Measurements from ENCODE around the gene EVI2A.
A peak's percentile ranks its signal among the peaks of the same experiment; 100 is the strongest.
"Not testable (repeated sequence)": the region's sequence is repeated elsewhere in the genome, so short reads cannot be mapped to it uniquely, and the experiment has no call there.

EVI2A gene, protein sequence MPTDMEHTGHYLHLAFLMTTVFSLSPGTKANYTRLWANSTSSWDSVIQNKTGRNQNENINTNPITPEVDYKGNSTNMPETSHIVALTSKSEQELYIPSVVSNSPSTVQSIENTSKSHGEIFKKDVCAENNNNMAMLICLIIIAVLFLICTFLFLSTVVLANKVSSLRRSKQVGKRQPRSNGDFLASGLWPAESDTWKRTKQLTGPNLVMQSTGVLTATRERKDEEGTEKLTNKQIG

GRCh38 chr17:31321481-31321880, at the start of gene EVI2A:
TSS of gene EVI2A (minus strand) at chr17:31321622. CDS start at chr17:31319013, 2,609 bp downstream.
- peak; percentile 44 to 76 for DNase-seq (ENCODE audit: extremely low read depth in 1 of 2, low read depth in 1 of 2)

DNA sequence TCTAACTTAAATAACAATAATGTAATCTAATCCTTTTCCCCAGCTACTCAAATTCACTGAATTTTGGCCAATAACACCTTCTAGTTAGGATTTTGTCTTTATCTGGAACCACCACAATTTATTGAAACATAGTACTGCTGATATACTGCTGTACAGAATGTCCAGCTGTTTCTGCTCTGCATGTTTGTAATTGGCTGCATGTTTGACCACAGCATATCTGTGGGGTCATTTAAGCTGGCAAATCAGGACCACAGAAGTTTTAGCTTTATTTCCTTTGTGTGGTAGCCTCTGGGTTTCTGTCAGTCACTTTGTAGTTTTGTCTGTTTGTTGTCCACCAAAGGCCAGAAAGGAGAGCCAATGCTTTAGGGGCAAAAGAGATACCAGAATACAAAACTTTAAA, 47.8 kb upstream of the EVI2A start:
- no peak for DNase-seq (ENCODE audit: extremely low read depth in 1 of 2, low read depth in 1 of 2)

DNA sequence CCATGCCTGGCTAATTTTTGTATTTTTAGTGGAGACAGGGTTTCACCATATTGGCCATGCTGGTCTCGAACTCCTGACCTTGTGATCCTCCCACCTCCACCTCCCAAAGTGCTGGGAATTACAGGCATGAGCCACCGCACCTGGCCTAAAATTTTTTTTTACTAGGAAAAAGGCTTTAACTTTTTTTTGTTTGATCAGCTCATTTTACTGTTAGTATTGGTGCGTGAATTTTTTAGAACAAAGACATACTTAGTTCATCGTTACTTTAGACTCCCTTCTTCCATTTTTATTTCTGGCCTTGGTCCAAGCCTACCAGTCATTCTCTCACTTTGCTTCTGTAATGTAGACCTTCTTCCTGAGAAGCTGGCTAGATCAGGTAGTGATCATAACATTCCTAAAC, 44.7 kb upstream of the EVI2A start:
- DNase-seq (ENCODE audit: extremely low read depth in 1 of 2, low read depth in 1 of 2), result no peak

DNA sequence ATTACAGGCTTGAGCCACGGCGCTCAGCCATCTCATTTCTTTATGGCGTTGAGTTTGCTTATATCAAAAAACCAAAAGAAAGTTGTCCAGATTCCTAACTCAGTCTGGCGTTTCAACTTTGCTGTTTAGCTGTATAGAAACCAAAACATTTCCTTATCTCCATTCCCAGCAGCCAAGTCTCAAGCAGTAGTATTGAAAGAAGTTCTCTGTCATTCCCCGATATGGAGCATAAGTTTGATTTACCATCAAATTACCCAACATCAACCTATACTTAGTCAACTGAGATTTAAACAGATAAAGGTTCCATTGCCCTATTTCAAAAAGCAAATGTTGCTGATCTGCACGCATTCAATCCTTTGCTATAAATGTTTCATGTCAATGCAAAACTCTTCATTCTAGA, 42.6 kb upstream of the EVI2A start:
- DNase-seq (ENCODE audit: extremely low read depth in 1 of 2, low read depth in 1 of 2), result no peak

- DNase-seq (ENCODE audit: extremely low read depth in 1 of 2, low read depth in 1 of 2), result no peak
These were observed 36.5 kb upstream of the EVI2A start for GRCh38 chr17:31357839-31358394.

- no peak for DNase-seq (ENCODE audit: extremely low read depth in 1 of 2, low read depth in 1 of 2)
These were observed 35.7 kb upstream of the EVI2A start for GRCh38 chr17:31357091-31357490.

- no peak for DNase-seq (ENCODE audit: extremely low read depth in 1 of 2, low read depth in 1 of 2)
These were observed 34.5 kb upstream of the EVI2A start for GRCh38 chr17:31355935-31356334.

DNA sequence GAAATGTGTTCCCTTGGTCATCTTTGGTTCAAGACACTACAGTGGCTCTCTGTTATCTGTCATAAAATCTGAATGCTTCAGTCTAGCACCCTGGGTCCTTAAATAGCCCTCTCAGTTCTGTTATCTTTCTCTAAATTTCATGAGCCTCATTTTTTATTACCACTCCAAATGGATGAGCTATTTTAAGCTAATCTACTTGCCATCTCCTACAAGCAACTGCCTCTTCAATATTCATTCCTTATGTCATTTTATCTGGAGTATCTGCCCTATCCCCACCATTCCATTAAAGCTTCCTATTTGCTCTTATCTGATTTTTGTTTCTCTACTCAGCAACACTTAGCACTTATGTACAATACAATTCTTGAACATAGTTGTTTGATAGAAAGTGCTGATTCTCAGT, 28.0 kb upstream of the EVI2A start:
- no peak for DNase-seq (ENCODE audit: extremely low read depth in 1 of 2, low read depth in 1 of 2)

DNA sequence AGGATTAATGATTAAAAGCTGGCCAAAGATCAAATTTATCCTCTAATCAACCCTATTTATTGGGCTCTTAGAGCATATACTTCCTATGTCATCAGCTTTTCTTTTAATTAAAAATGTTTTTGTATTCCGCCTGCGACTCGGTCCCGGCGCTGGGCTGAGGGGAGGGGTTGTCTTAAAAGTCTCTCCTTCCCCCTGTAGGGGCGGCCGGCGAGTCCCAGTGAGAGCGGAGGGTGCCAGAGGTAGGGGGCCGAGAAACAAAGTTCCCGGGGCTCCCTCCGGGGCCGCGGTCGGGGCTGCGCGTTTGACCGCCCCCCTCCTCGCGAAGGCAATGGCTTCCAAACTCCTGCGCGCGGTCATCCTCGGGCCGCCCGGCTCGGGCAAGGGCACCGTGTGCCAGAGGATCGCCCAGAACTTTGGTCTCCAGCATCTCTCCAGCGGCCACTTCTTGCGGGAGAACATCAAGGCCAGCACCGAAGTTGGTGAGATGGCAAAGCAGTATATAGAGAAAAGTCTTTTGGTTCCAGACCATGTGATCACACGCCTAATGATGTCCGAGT, 23.8 kb upstream of the EVI2A start:
- not testable (repeated sequence) for DNase-seq (ENCODE audit: extremely low read depth in 1 of 2, low read depth in 1 of 2)

- DNase-seq (ENCODE audit: extremely low read depth in 1 of 2, low read depth in 1 of 2), result no peak
These were observed 18.7 kb upstream of the EVI2A start for GRCh38 chr17:31339906-31340661.

DNA sequence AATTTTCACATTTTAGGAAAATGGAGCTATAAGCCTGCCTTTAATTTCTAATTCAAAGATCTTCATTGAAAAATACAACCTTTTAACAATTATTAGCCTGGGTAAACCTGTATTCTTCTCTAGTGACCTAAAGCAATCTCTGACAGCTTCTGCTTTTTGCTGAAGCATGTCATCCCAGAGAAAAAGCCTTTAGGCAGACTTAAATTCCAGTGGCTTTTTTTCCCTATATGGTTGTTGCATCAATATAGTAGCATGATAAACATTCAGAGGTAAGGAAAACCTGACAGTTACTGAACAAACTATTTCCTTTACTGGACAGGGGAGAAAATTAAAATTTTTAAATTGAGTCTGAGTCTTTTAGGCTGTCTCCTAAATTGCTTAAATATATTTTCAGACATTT, 7.8 kb upstream of the EVI2A start:
- DNase-seq (ENCODE audit: extremely low read depth in 1 of 2, low read depth in 1 of 2), result no peak

- no peak for DNase-seq (ENCODE audit: extremely low read depth in 1 of 2, low read depth in 1 of 2)
These were observed 6.7 kb upstream of the EVI2A start for GRCh38 chr17:31328160-31328535.

GRCh38 chr17:31327534-31328159, 6.2 kb upstream of the EVI2A start:
- DNase-seq (ENCODE audit: extremely low read depth in 1 of 2, low read depth in 1 of 2), result no peak

GRCh38 chr17:31323551-31323950, 2.1 kb upstream of the EVI2A start:
- no peak for DNase-seq (ENCODE audit: extremely low read depth in 1 of 2, low read depth in 1 of 2)

GRCh38 chr17:31321966-31322365, 544 bp upstream of the EVI2A start:
- no peak for DNase-seq (ENCODE audit: extremely low read depth in 1 of 2, low read depth in 1 of 2)

- no peak for DNase-seq (ENCODE audit: extremely low read depth in 1 of 2, low read depth in 1 of 2)
These were observed 631 bp downstream of the EVI2A start for GRCh38 chr17:31320791-31321190.

- DNase-seq (ENCODE audit: extremely low read depth in 1 of 2, low read depth in 1 of 2), result no peak
These were observed 1.2 kb downstream of the EVI2A start for GRCh38 chr17:31320241-31320640.

DNA sequence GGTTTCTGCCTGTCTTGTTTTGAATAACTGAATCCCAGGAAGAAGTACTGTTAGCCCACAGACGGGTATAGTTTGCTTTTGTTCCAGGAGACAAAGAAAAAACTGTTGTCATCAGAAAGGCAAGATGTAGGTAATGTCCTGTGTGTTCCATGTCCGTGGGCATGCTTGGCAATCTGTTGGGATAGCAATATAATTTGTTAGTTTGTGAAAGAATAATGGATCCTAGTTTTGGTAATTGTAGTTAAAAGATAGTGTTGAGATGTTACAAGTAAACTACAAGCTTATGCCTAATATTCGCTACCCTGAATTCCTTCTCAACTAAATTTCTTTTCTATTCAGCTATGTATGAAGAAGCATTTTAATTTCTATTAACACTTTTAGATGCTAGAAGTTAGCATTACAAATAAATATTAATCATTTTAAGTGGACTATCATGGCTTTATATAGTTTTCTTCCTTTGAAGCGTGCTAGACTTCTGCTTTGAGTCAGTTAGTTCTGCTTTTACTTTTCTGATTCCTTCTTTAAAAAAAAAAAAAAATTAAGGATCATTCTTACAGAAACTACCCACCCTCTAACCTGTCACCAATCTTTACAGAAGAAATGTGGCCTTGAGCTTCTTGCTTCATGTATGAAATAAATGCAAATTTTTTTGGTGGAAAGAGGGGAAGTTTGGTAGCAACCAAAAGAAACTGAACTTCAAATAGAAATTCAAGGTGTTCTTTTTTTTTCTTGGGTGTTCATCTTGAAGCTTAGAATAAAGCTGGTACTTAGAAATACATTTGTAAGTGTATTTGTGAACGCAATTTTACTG, 2.4 kb downstream of the EVI2A start:
- no peak for DNase-seq (ENCODE audit: extremely low read depth in 1 of 2, low read depth in 1 of 2)

DNA sequence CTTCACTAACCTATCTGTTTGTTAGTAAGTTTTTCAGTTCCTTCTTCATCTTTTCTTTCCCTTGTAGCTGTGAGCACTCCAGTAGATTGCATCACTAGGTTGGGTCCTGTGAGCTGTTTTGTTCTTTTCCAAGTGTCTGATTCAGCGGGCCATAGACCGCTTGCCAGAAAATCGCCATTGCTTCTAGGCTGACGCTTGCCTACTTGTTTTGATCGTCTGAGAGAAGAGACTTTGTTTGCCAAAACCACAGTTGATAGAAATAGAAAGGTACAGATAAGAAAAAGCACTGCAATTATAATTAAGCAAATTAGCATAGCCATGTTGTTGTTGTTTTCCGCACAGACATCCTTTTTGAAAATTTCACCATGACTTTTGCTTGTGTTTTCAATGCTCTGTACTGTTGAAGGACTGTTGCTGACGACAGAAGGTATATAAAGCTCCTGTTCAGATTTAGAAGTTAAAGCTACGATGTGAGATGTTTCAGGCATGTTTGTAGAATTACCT, 3.1 kb downstream of the EVI2A start:
- peak; percentile 21 to 57 for DNase-seq (ENCODE audit: extremely low read depth in 1 of 2, low read depth in 1 of 2)

GRCh38 chr17:31314782-31315100, 6.7 kb downstream of the EVI2A start:
- DNase-seq (ENCODE audit: extremely low read depth in 1 of 2, low read depth in 1 of 2), result no peak

Data from stimulated activated CD8-positive, alpha-beta memory T cell treated with anti-CD3 and anti-CD28 coated beads, Interleukin-7, amount 100 ng/mL, for 48 hours (primary cell).